Erythroblast (primary cell): ENCODE results near the gene SLC2A3.

Experiments
- GATA1 ChIP-seq: IDR thresholded peaks from 2 replicates; pipeline ENCODE4 v1.6.1; 2011; ENCODE audit warnings: low read depth, mild to moderate bottlenecking, control low read depth, low read length, moderate library complexity
- POLR2A ChIP-seq: IDR thresholded peaks from 2 replicates; pipeline ENCODE4 v1.6.1; 2011; ENCODE audit warnings: mild to moderate bottlenecking, low read length

- TF ChIP-seq POLR2A = no peak
- TF ChIP-seq GATA1 = no peak
Measured at GRCh38 chr12:7892186-7892980, 43.6 kb downstream of the SLC2A3 start.
